Loucy (cell line): ENCODE results near the gene MALAT1.

ENCODE experiments used
- CTCF ChIP-seq: fragments of 200-600 bp; sonication (generic); conservative IDR thresholded peaks from 2 replicates; pipeline ENCODE4 v1.5.1; 2014; ENCODE audit warnings: mild to moderate bottlenecking, antibody characterized with exemption, low read length
- EZH2phosphoT487 ChIP-seq: fragments of 200-600 bp; IDR thresholded peaks from 2 replicates; pipeline ENCODE4 v1.6.1; 2018; ENCODE audit warnings: antibody characterized with exemption, mild to moderate bottlenecking, moderate library complexity, borderline replicate concordance

GRCh38 chr11:65470433-65471049 is 28.3 kb upstream of the MALAT1 start:
- TF ChIP-seq CTCF (no peak), EZH2phosphoT487 (no peak)
